ENCODE data around the gene SALL3.

Gene SALL3

DNA sequence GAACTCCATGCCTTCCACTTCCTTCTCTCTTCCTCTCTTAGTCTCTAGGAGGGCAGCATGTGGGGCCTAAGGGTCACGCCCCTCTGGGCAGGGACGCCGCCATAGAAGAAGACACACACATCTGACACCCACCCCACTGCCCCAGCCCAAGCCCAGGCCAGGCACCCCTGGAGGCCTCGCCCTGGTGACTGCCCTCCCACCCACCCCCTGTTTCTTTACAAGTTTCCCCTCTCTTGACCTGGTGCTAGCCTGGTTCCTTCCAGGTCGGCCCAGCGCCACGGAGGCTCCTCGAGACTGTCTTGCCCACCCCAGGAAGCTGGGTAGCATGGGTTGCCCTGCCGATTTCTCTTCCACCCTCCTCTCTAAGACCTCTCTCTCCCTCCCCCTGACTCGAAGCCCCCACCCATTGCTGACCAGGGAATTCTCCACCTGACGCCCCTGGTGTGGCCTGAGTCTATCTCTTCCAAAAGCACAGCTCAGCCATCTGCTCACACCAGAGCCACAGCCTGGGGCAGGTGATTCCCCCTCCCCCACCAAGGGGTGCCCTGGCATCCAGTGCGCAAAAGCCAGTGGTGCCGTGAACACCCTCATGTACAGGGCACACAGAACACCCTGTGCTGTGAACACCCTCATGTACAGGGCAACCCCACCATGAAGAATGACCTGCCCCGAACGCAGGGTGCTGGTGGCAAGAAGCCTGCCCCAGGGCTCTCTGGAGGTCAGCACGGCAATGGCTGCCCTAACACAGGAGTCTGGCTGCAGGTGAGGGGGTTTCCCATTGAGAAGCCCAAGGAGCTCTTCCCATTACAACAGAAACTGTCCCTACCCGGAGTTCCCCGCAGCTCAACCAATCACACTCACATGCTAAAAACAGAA lies 13.5 kb upstream of the SALL3 start:
- no peak for DNase-seq

GRCh38 chr18:78966793-78967106 lies 12.9 kb upstream of the SALL3 start:
- no peak for DNase-seq

GRCh38 chr18:78967692-78968091 lies 11.9 kb upstream of the SALL3 start:
- DNase-seq: no peak

DNA sequence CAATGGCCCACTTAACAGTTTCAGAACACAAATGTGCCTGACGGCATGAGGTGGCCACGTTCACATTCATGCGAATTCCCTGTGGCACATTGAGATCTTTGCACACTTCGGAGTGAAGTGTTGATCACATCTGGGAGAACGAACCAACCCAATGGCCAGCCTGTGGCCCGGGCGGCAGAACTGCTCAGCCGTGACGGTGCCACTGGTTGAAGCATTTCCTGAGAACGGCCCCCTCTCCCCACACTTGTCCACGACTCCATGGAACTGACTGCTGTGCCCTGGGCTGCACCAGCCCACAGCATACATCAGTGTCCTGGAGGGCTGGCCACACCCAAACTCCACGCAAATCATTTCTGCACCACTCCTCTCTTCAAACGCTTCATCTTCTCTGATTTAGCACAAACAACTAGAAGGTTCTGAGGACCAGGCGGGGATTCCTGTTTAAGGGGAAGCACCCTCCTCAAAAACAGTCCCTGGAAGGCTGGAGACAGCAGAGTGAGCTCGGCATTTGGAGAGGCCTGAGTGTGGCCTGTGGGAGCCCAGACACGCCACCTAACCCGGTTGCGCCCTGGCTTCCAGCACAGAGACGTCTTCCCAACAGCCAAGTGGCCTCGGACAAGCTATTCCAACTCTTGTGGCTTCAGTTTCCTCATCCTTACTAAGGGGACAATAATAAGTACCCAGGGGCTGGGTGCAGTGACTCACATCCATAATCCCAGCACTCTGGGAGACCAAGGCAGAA lies 9.9 kb upstream of the SALL3 start:
- no peak for DNase-seq

DNA sequence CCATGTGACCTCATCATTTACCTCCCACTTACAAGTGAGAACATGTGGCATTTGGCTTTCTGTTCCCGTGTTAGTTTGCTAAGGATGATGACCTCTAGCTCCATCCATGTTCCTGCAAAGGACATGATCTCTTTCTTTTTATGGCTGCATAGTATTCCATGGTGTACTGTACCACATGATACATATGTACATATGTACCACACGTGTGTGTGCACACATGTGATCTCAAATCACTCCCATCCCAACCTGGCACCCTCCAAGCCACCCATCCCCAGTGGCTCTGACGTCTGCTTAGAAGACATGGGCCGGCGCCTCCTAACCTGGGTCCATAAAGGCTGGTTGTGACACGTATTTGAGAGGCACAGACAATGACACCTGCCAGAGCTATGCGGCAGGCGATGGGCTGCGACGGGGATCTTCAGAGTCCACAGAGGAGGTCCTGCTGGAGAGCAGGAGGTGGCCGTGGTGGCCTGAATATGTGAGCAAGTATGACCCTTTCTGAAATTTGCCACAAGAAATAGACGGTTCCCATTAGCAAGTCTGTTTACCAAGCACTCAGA lies 8.8 kb upstream of the SALL3 start:
- no peak for DNase-seq

DNA sequence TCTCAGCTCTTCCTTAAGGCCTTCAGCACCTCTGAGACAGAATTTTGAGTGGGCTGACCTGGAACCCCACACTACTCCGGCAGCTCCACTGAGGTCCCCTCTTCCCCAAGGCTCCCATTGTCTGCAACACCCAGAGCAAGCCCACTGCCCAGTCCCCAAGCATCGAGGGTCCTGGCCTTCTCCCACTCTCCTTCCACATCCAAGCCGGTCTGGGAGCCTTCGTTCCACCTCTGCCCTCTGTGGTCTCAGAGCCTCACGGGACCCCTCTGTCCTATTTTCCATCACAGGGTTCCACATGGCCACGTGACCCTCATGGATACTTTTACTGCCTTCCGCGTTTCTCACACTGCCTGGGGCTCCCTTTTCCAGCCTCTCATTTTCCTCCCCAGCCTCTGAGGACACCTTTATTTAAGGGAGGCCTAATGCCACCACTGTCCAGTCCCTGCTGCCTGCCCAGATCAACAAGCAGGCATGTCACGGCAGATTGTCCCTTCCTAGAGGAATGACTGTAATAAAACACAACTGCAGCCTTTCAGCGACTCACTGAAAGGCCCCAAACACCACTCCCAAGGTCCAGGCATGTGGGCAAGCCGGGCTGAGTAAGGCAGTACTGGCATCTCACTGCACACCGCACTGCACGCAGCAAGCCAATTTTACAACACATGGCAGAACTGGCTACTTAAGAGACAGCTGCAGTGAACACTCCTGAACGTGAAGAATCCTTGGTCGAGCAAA lies 7.9 kb upstream of the SALL3 start:
- no peak for DNase-seq

DNA sequence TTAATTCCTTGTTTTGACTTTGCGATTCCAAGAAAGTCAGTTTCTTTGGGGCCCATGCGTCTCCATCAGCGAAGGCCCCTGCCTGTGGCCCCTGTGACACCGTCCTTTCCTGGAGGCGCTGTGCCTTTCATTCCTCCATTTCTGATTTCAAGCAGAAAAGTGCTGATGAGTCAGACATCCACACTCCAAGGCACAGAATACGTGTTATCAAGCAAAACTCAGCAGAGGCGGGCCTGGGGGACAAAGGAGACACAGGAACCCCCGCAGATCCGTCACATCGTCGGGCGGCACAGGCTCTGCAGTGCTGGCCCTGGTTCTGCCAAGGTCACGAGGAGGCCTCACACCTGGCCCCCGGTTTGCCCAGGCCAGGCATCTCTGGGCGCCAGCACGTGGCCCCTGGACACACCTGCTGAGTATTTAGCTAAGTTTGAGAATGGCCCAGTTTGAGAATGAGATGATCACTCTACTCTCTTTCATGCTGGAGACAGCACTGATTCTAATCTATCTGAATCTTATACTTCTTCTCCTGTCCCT lies 7.2 kb upstream of the SALL3 start:
- no peak for DNase-seq

- DNase-seq: no peak
Measured at GRCh38 chr18:78972930-78973331, 6.7 kb upstream of the SALL3 start.

DNA sequence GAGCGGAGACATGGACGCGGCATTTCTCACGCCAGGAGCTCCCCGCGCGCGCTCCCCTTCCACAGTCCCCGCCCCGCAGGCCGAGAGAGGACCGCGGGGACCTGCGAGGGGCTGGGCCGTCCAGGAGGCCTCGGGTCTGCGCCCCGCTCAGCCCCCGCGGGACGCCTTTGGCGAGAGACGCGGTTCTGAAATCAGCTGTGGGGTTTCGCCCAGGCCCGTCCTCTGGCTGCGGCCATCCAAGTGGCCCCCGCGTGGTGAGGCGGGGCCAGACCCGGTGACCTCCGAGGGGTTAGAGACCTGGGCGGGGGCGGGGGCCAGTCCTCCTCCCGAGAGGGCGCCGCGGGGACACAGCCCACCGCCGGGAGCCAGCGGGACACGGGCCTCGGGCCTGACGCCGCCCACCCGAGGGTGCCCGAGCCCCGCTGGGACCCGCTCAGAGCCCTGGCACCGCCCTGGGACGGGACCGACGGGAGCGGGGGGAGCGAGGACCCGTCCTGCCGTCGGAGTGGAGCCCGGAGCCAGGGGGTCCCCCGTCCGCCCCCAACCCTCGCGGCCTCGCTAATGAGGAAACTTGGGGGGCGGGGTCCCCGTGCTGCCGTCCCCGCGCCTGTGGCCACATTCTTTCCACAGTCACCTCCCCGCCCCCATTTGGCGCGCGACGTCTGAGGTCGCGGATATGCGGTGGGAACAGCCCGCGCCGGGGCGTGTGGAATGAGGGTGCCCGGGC lies 6.1 kb upstream of the SALL3 start:
- no peak for DNase-seq

GRCh38 chr18:78974115-78974761 lies 5.4 kb upstream of the SALL3 start:
- DNase-seq: no peak

DNA sequence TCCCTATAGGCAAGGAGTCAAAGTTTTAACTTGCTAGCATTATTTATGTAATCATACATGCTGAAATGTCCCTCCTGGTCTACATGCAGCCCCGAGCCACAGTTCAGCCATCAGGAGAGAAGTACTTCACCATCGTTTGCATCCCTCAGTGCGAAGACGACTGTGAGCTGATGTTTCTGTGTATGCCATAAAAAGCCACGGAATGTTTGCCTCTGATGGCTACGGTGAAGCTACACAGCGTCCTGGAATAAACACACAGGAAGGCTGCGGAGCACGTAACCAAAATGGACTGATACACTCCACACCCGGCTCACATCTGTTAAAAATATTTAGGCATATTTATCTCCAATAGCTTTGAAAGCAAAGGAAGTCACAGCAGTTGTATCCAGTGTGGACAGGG lies 4.3 kb upstream of the SALL3 start:
- no peak for DNase-seq

GRCh38 chr18:78975699-78976335 lies 3.8 kb upstream of the SALL3 start:
- DNase-seq: no peak

- DNase-seq: no peak
Measured at GRCh38 chr18:78976765-78977636, 2.6 kb upstream of the SALL3 start.

DNA sequence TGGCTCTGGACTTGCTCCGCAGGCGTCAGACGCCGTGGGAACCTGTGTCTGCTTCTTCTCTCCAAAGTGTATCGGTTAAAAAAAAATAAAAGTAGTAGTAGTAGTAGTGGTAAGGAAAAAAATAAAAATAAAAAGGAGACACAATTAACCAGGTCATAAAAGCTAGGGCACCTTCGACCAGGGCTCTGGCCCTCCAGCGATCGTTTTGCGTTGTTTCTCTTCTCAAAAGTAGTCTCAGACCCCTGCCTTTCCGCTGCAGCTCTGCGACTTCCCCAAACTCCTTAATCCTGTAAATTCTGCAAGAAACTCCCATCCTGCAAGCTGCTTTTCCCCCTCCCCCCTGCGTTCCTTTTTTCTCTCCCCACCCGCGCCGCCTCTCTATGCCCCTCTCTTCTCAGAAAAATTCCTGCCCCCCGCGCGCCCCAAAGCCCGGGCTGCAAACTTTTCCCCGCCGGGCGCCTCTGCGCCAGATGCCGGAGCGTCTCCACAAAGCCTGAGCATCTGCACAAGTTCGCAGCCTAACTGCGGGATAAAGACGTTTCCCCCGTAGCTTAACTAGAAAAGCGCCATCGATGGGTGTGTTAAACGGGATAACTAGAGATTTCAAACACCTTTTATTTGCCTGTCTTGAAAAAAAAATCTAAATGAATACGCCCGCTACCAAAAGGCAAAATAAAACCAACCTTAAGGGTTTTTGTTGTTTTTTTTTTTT lies 1.8 kb upstream of the SALL3 start:
- DNase-seq: no peak

DNA sequence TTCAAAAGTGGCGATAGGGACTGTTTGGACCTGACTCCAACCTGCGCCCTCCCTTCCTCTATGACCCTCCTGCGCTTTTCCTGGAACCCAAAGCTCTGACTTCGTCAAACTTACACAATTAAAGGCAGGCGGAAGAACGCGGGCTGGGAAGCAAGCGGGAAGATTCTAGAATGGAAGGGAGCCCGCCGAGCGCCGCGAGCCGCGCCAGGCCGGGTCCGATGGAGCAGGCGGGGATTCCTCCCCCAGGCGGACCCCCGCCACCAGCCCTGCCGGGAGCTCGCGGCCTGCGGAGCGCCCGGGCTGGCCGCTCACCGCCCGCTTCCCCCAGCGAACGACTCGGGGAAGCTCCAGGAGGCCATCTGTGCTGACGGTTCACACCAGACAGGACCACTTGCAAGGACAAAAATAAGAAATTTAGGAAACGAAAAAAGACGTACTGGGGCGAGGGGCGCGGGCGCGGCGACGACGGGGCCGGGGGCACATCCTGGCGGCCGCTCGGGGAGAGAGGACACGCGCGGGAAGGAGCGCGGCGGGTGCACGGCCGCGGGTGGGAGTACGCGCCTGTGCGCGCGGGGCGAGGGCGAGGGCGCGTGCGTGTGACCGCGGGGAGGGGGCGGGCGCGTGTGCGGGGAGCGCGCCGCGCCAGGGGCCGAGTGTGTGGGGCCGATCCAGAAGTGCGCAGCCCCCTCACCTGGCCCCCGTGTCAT lies 1.1 kb upstream of the SALL3 start:
- no peak for DNase-seq

DNA sequence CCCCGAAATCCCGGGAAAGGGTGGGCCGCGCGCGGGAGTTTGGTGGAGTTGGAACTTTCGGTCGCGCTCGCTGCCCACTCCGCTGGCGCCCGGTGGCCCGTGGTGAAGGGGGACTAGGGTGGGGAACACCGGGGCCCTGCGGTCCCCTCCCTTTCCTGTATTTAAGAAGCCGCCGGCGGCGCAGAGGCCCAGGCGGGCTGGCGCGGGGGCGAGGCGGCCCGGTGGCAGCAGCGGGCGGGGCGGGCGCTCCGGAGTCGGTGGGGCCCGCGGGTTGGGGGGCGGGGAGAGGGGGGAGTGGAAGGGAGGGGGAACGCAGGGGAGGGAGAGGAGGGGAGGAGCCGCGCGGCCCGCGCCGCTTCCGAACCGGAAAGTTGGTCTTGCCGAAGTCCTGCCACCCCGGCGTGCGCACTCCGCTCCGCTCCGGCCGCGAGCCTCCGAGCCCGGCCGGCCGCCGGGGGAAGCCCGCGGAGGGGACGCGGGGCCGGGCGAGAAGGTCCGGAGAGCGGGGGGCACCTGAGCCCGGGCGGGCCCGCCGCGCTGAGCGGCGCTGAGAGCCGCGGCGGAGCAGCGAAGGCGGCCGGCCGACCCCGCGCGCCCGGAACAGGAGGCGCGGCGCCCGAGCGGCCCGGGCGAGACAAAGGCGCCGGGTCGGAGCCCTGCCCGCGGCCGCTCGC lies 425 bp upstream of the SALL3 start:
- no peak for DNase-seq

DNA sequence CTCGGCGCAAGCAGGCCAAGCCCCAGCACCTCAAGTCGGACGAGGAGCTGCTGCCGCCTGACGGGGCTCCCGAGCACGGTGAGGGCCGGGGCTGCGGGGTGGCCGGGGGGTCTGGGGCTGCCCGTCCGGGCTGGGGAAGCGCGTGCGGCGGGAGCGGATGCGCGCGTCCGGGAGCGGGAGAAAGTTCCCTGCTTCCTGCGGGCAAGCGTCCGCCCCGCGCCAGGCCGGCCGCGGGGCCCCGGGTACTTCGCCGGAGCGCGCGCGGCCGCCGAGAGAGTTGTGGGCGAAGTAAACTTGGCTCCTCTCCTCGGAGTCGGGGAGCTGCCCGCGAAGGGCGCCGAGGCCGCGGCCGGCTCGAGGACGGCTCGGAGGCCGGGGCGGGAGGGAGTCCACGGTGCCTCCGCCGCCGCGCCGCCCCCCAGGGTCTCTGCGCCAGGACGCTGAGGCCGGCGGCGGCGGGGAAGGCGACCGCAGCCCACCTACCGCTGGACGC lies 707 bp downstream of the SALL3 start:
- DNase-seq: no peak

DNA sequence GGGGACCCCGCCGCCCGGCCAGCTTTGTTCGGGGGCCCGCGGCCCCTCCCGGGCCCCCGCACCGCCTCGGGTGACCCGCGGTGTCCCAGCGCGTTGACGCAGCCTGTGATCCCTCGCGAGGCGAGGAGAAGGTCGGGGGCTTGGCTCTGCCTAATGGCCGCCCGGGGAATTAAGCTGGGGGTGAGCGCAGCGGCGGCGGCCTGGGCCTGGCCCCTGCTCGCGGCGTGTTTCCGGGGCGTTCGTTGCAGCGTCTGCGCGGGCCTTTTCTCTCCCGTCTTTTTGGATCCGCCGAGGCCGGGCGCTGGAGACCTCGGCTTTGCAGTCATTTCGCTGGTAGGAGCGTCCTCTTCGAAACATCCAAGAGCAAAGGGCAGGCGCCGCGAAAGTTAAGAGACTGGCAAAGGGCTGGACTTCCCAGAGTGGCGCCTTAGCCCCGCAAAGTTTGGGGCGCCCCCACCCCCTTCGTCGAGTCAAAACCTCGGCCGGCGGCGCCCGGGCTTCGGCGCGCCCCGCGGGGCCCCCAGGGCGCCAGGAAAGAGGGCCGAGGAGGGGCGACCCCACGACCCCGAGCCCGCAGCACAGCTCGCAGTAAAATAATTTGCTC lies 1.3 kb downstream of the SALL3 start:
- DNase-seq: no peak
